ENCODE measurements around the gene EXOC3.

EXOC3 gene

DNA sequence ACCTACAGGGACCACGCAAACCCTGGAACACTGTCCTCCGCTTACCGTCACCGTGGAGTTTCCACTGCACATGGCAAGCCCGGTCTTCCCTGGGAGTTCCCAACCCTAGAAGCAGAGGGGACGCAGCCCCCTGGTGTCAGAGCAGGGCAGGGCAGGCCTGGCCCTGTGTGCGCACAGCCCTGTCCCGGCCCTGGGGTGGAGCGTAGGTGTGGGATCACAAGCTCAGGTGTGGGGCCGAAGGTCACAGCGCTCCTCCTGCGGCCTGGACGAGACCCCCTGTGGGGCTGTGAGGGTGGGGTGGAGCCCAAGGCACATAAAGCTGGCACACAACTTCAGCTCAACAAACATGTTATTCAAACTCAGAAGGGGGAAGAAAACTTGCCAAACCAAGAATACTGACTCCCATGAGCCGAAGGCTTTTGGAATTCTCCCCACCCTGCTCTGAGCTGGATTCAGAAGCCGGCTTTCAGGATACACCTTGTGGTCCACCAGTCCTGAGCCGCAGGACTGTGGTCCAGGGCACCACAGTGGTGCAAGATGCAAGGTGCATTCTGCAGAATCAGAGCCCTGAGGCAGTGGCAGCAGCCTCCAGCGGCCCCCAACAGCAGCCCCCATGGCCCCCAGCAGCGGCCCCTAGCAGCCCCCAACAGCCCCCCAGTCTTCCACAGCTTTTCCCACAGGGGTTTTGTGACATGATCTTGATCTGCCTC lies 11.8 kb upstream of the EXOC3 start:
- H2BK5ac ChIP-seq (ENCODE audit: low read length), result no peak overlapping the region
- no peaks in the 10 kb centered on the region for H3K36me3 ChIP-seq (ENCODE audit: control insufficient read depth, insufficient read depth, low read length)
- no peak overlapping the region for H2AK5ac ChIP-seq (ENCODE audit: low read length)
- H3K79me1 ChIP-seq (ENCODE audit: low read length), result no peaks in the 10 kb centered on the region
- WGBS (ENCODE audit: extremely low coverage, insufficient coverage, low lambda C conversion rate), result no CpG with 5 or more reads among the region's 18 CpGs
- H3K4ac ChIP-seq (ENCODE audit: low read depth, low read length), result no peak overlapping the region
- H4K8ac ChIP-seq (ENCODE audit: low read depth, low read length), result no peak overlapping the region
- H3K4me3 ChIP-seq (ENCODE audit: low read length), result no peak overlapping the region
- no peak overlapping the region for H3K56ac ChIP-seq (ENCODE audit: low read length)
- H3K4me1 ChIP-seq (ENCODE audit: control insufficient read depth, low read depth, low read length), result no peaks in the 10 kb centered on the region
- no peak overlapping the region for H4K5ac ChIP-seq (ENCODE audit: low read length)
- H2BK15ac ChIP-seq (replicated peaks; ENCODE audit: low read depth), result no peak overlapping the region
- peak; percentile 65 for DNase-seq
- H2BK120ac ChIP-seq (ENCODE audit: low read depth, low read length), result no peak overlapping the region
- H3K4me2 ChIP-seq (ENCODE audit: low read length), result no peak overlapping the region
- H3K18ac ChIP-seq (ENCODE audit: low read length), result no peak overlapping the region
- no peak overlapping the region for H3K9ac ChIP-seq (ENCODE audit: low read length)
- no peak overlapping the region for H3K27ac ChIP-seq (ENCODE audit: low read depth, low read length)
- H3K23ac ChIP-seq (ENCODE audit: low read length), result no peak overlapping the region
- H3K79me2 ChIP-seq (ENCODE audit: control insufficient read depth, insufficient read depth, low read length), result no peaks in the 10 kb centered on the region
- H3K27me3 ChIP-seq (ENCODE audit: insufficient read depth, low read length, poor library complexity), result no peaks in the 10 kb centered on the region

DNA sequence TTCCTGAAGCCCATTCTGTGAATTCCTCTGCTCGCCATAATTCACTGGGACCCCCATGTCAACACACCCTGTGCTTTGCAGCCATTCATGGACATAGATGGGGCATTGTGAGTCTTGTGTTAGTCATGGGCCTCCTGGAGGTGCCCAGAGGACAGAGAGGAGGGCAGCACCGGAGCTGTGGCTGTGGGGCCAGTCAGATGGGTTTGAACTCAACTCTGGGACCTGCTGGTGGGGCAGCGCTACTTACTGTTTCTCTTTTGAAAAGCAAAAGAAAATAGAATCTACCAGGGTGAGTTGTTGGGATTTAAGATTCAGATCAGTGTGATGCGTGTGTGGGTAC lies 11.3 kb upstream of the EXOC3 start:
- no peak overlapping the region for H4K5ac ChIP-seq (ENCODE audit: low read length)
- no peaks in the 10 kb centered on the region for H3K36me3 ChIP-seq (ENCODE audit: control insufficient read depth, insufficient read depth, low read length)
- H3K9ac ChIP-seq (ENCODE audit: low read length), result no peak overlapping the region
- no peak overlapping the region for H3K18ac ChIP-seq (ENCODE audit: low read length)
- H2AK5ac ChIP-seq (ENCODE audit: low read length), result no peak overlapping the region
- no peak overlapping the region for H3K4ac ChIP-seq (ENCODE audit: low read depth, low read length)
- no peak overlapping the region for H3K4me2 ChIP-seq (ENCODE audit: low read length)
- H3K4me1 ChIP-seq (ENCODE audit: control insufficient read depth, low read depth, low read length), result no peaks in the 10 kb centered on the region
- no peak overlapping the region for H4K8ac ChIP-seq (ENCODE audit: low read depth, low read length)
- H3K23ac ChIP-seq (ENCODE audit: low read length), result no peak overlapping the region
- H2BK120ac ChIP-seq (ENCODE audit: low read depth, low read length), result no peak overlapping the region
- H2BK15ac ChIP-seq (replicated peaks; ENCODE audit: low read depth), result no peak overlapping the region
- no peak for DNase-seq
- H2BK5ac ChIP-seq (ENCODE audit: low read length), result no peak overlapping the region
- no peaks in the 10 kb centered on the region for H3K27me3 ChIP-seq (ENCODE audit: insufficient read depth, low read length, poor library complexity)
- no CpG with 5 or more reads among the region's 4 CpGs for WGBS (ENCODE audit: extremely low coverage, insufficient coverage, low lambda C conversion rate)
- no peak overlapping the region for H3K4me3 ChIP-seq (ENCODE audit: low read length)
- no peaks in the 10 kb centered on the region for H3K79me2 ChIP-seq (ENCODE audit: control insufficient read depth, insufficient read depth, low read length)
- H3K27ac ChIP-seq (ENCODE audit: low read depth, low read length), result no peak overlapping the region
- H3K79me1 ChIP-seq (ENCODE audit: low read length), result no peaks in the 10 kb centered on the region
- no peak overlapping the region for H3K56ac ChIP-seq (ENCODE audit: low read length)

DNA sequence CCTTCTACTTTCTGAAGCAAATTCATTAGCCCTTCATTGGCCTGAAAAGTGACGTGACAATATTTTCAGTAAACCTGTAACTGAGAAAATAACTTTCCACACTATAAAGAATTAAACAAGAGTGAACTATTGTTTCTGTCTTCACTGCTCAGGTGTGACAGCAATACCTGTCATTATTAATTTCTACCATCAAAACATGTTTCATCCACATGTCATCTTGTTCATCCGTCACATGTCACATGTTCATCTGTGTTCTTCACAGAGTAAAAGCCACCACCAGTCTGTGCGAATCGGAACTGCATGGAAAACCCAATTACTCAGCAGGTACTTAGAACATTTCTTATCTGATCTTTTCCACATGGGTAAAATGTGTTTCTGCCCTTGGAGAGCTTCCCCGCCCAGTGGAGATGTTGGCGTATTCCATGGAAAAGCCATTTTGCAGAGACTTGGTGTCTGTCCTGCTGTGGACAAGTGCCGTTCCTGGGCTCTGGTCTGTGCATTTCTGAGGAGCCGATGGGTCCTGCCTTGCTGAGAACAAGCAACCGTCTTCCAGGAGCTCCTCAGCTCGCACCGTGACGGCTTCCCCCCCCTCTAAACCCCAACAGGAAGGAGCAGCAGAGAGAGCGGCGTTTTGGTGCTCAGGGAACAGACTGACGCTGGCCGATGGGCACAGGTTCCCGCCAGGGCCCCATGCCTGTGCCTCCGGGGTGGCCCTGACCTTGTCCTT lies 10.6 kb upstream of the EXOC3 start:
- Histone ChIP-seq H2AK5ac (ENCODE audit: low read length) (no peak overlapping the region), H3K27me3 (ENCODE audit: insufficient read depth, low read length, poor library complexity) (no peaks in the 10 kb centered on the region), H2BK120ac (ENCODE audit: low read depth, low read length) (no peak overlapping the region), H4K8ac (ENCODE audit: low read depth, low read length) (no peak overlapping the region), H3K79me1 (ENCODE audit: low read length) (no peaks in the 10 kb centered on the region), H2BK15ac (replicated peaks; ENCODE audit: low read depth) (no peak overlapping the region), H3K56ac (ENCODE audit: low read length) (no peak overlapping the region), H3K36me3 (ENCODE audit: control insufficient read depth, insufficient read depth, low read length) (no peaks in the 10 kb centered on the region), H4K5ac (ENCODE audit: low read length) (no peak overlapping the region), H3K23ac (ENCODE audit: low read length) (no peak overlapping the region), H3K4me3 (ENCODE audit: low read length) (no peak overlapping the region), H3K18ac (ENCODE audit: low read length) (no peak overlapping the region), H3K27ac (ENCODE audit: low read depth, low read length) (no peak overlapping the region), H3K4me1 (ENCODE audit: control insufficient read depth, low read depth, low read length) (no peaks in the 10 kb centered on the region), H3K4me2 (ENCODE audit: low read length) (no peak overlapping the region), H3K9ac (ENCODE audit: low read length) (no peak overlapping the region), H3K4ac (ENCODE audit: low read depth, low read length) (no peak overlapping the region), H2BK5ac (ENCODE audit: low read length) (no peak overlapping the region), H3K79me2 (ENCODE audit: control insufficient read depth, insufficient read depth, low read length) (no peaks in the 10 kb centered on the region)
- no peak for DNase-seq
- no CpG with 5 or more reads among the region's 18 CpGs for WGBS (ENCODE audit: extremely low coverage, insufficient coverage, low lambda C conversion rate)

DNA sequence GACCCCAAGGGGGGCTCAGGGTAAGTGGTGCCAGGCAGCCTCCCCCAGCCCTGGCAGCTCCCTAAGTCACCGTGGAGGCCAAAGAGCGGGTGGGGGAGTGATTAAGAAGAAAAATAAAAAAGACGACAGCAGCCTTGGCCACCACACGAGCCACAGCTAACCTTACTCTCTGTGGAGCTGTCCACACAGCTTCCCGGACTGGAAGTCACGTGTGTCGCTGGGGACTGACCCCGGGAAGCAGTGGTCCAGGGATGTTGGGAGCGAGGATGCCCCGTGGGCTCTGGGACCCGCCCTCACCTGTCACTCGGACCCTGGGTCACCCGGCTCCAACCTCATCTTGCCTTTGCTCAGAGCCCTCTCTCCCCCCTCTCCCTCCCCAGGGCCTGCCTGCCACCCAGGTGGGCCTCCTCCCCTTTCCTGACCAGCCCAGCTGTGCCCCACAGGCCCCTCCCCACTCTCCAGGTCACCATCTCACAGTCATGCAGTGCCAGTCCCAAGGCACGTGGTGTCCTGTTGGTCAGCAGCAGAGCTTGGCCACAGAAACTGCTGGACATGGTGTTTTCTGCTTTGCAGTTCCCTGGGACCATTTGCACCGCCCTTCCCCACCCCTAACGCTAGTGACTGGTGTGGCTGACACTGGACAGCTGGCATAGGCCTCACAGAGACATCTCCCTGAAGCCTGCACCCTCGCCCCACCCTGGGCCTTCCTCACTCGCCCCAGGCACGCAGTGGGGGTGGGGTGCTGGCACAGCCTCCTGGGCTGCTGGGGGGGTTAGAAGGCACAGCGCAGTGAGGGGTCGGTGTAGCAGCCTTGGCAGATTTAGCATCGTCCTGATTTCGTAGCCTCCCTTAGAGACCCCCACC lies 9.8 kb upstream of the EXOC3 start:
- Histone ChIP-seq H3K4me3 (ENCODE audit: low read length) (no peak overlapping the region), H3K4ac (ENCODE audit: low read depth, low read length) (no peak overlapping the region), H3K18ac (ENCODE audit: low read length) (no peak overlapping the region), H2AK5ac (ENCODE audit: low read length) (no peak overlapping the region), H3K36me3 (ENCODE audit: control insufficient read depth, insufficient read depth, low read length) (no peaks in the 10 kb centered on the region), H2BK15ac (replicated peaks; ENCODE audit: low read depth) (no peak overlapping the region), H2BK5ac (ENCODE audit: low read length) (no peak overlapping the region), H4K5ac (ENCODE audit: low read length) (no peak overlapping the region), H3K4me1 (ENCODE audit: control insufficient read depth, low read depth, low read length) (no peaks in the 10 kb centered on the region), H3K79me2 (ENCODE audit: control insufficient read depth, insufficient read depth, low read length) (no peaks in the 10 kb centered on the region), H3K4me2 (ENCODE audit: low read length) (no peak overlapping the region), H3K56ac (ENCODE audit: low read length) (no peak overlapping the region), H3K27ac (ENCODE audit: low read depth, low read length) (no peak overlapping the region), H3K79me1 (ENCODE audit: low read length) (no peaks in the 10 kb centered on the region), H3K23ac (ENCODE audit: low read length) (no peak overlapping the region), H4K8ac (ENCODE audit: low read depth, low read length) (no peak overlapping the region), H2BK120ac (ENCODE audit: low read depth, low read length) (no peak overlapping the region), H3K27me3 (ENCODE audit: insufficient read depth, low read length, poor library complexity) (no peaks in the 10 kb centered on the region), H3K9ac (ENCODE audit: low read length) (no peak overlapping the region)
- no CpG with 5 or more reads among the region's 23 CpGs for WGBS (ENCODE audit: extremely low coverage, insufficient coverage, low lambda C conversion rate)
- no peak for DNase-seq

DNA sequence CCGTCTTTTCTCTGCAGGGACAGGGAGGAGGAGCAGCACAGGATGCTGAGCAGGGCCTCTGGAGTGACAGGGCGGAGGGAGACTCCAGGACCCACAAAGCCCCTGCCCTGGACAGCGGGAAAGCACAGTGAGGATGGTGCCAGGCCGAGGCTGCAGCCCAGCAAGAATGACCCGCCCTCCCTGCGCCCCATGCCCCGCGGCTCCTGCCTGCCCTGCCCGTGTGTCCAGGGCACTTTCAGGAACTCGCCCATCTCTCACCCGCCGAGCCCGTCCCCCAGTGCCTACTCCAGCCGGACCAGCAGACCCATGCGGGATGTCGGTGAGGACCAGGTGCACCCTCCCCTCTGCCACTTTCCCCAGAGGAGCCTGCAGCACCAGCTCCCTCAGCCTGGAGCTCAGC lies 9.1 kb upstream of the EXOC3 start:
- Histone ChIP-seq H2BK15ac (replicated peaks; ENCODE audit: low read depth) (no peak overlapping the region), H4K8ac (ENCODE audit: low read depth, low read length) (no peak overlapping the region), H3K79me2 (ENCODE audit: control insufficient read depth, insufficient read depth, low read length) (no peaks in the 10 kb centered on the region), H3K27me3 (ENCODE audit: insufficient read depth, low read length, poor library complexity) (no peaks in the 10 kb centered on the region), H3K27ac (ENCODE audit: low read depth, low read length) (no peak overlapping the region), H3K36me3 (ENCODE audit: control insufficient read depth, insufficient read depth, low read length) (no peaks in the 10 kb centered on the region), H3K4ac (ENCODE audit: low read depth, low read length) (no peak overlapping the region), H3K4me3 (ENCODE audit: low read length) (no peak overlapping the region), H3K18ac (ENCODE audit: low read length) (no peak overlapping the region), H3K79me1 (ENCODE audit: low read length) (no peaks in the 10 kb centered on the region), H2AK5ac (ENCODE audit: low read length) (no peak overlapping the region), H3K56ac (ENCODE audit: low read length) (no peak overlapping the region), H2BK120ac (ENCODE audit: low read depth, low read length) (no peak overlapping the region), H3K4me1 (ENCODE audit: control insufficient read depth, low read depth, low read length) (no peaks in the 10 kb centered on the region), H3K4me2 (ENCODE audit: low read length) (no peak overlapping the region), H3K9ac (ENCODE audit: low read length) (no peak overlapping the region), H2BK5ac (ENCODE audit: low read length) (no peak overlapping the region), H3K23ac (ENCODE audit: low read length) (no peak overlapping the region), H4K5ac (ENCODE audit: low read length) (no peak overlapping the region)
- no peak for DNase-seq
- WGBS (ENCODE audit: extremely low coverage, insufficient coverage, low lambda C conversion rate), result no CpG with 5 or more reads among the region's 16 CpGs

Measured in mesendoderm (in vitro differentiated cells).